HL-60 (cell line): ENCODE measurements around the gene MARCHF10.

Experiments
- CTCF ChIP-seq: IDR thresholded peaks from one replicate; pipeline ENCODE4 v1.5.1; 2011; ENCODE audit warnings: low read length, control low read depth, inconsistent platforms; ENCODE audit not compliant: insufficient read depth
- GABPA ChIP-seq: IDR thresholded peaks from 2 replicates; pipeline ENCODE4 v1.6.1; 2012; ENCODE audit warnings: low read depth
- REST ChIP-seq: IDR thresholded peaks from 2 replicates; pipeline ENCODE4 v1.6.1; 2012; ENCODE audit warnings: low read depth; ENCODE audit not compliant: insufficient replicate concordance

- TF ChIP-seq CTCF, result no peak
- TF ChIP-seq REST, result no peak
- no peak for TF ChIP-seq GABPA
Measured at GRCh38 chr17:62757500-62757951, 50.6 kb downstream of the MARCHF10 start.
